Liver (tissue), 9 donors: ENCODE data around the gene ULK4. TPM values are rescaled to one million over a fixed set of nuclear protein-coding genes. Genes with fewer than 3 reads are reported as not detected.

Source experiments
- DNase-seq: peaks from one replicate; pipeline ENCODE4 v3.0.0-alpha.2; 2017; ENCODE audit warnings: low spot score
- H3K27ac ChIP-seq, 2 donors: one replicate each; pipeline ENCODE4 v1.7.0; 2013; ENCODE audit warnings: inconsistent platforms in 2 of 2, low read length in 2 of 2, control low read depth in 1 of 2, low read depth in 1 of 2, mild to moderate bottlenecking in 1 of 2
- H3K27me3 ChIP-seq, 4 donors: one replicate each; pipeline versions ENCODE4 v1.6.1 to v1.7.0; 2013; ENCODE audit warnings: low read length in 3 of 4, inconsistent platforms in 1 of 4, mild to moderate bottlenecking in 1 of 4, moderate library complexity in 1 of 4; ENCODE audit not compliant: control insufficient read depth in 4 of 4, insufficient read depth in 4 of 4
- H3K36me3 ChIP-seq, 4 donors: one replicate each; pipeline versions ENCODE4 v1.6.1 to v1.7.0; 2013; ENCODE audit warnings: low read length in 3 of 4, mild to moderate bottlenecking in 3 of 4, low read depth in 1 of 4, moderate library complexity in 1 of 4; ENCODE audit not compliant: control insufficient read depth in 4 of 4, insufficient read depth in 3 of 4
- H3K4me1 ChIP-seq, 4 donors: one replicate each; pipeline versions ENCODE4 v1.6.1 to v1.7.0; 2013; ENCODE audit warnings: low read length in 3 of 4, mild to moderate bottlenecking in 3 of 4, moderate library complexity in 1 of 4; ENCODE audit not compliant: control insufficient read depth in 4 of 4, insufficient read depth in 4 of 4
- H3K4me3 ChIP-seq, 3 donors: one replicate each; pipeline versions ENCODE4 v1.6.1 to v1.7.0; 2013; ENCODE audit warnings: low read length in 3 of 3, control low read depth in 1 of 3, low read depth in 1 of 3, mild to moderate bottlenecking in 1 of 3
- H3K9ac ChIP-seq, 2 donors: one replicate each; pipeline ENCODE4 v1.7.0; 2013; ENCODE audit warnings: low read length in 2 of 2, mild to moderate bottlenecking in 2 of 2, moderate library complexity in 2 of 2, control low read depth in 1 of 2, low read depth in 1 of 2
- H3K9me3 ChIP-seq, 4 donors: one replicate each; pipeline versions ENCODE4 v1.6.1 to v1.7.0; 2013; ENCODE audit warnings: low read length in 3 of 4; ENCODE audit not compliant: control insufficient read depth in 4 of 4
- ATF3 ChIP-seq: IDR thresholded peaks from 2 replicates; pipeline ENCODE4 v1.6.1; 2016; ENCODE audit warnings: antibody characterized with exemption
- CTCF ChIP-seq: fragments of 150-350 bp; IDR thresholded peaks from 2 replicates; pipeline ENCODE4 v1.5.1; 2017; ENCODE audit warnings: improper control_type of control experiment, low read depth, low read length; ENCODE audit not compliant: missing input control
- EGR1 ChIP-seq, 2 donors: IDR thresholded peaks; 2 replicates each; pipeline ENCODE4 v1.6.1; 2016 to 2018; ENCODE audit warnings: antibody characterized with exemption in 2 of 2, low read depth in 2 of 2
- FOXA1 ChIP-seq: IDR thresholded peaks from 2 replicates; pipeline ENCODE4 v1.6.1; 2016; ENCODE audit warnings: antibody characterized with exemption
- FOXA2 ChIP-seq: IDR thresholded peaks from 2 replicates; pipeline ENCODE4 v1.6.1; 2016; ENCODE audit warnings: antibody characterized with exemption
- GABPA ChIP-seq, 2 donors: IDR thresholded peaks in 1 of 2; conservative IDR thresholded peaks in 1 of 2; 2 replicates each; pipeline ENCODE4 v1.6.1; 2016; ENCODE audit warnings: antibody characterized with exemption in 2 of 2, mild to moderate bottlenecking in 1 of 2, moderate library complexity in 1 of 2
- HNF4A ChIP-seq, 2 donors: conservative IDR thresholded peaks; 2 replicates each; pipeline ENCODE4 v1.6.1; 2016; ENCODE audit warnings: antibody characterized with exemption in 2 of 2, mild to moderate bottlenecking in 2 of 2
- HNF4G ChIP-seq: IDR thresholded peaks from 2 replicates; pipeline ENCODE4 v1.6.1; 2016; ENCODE audit warnings: antibody characterized with exemption
- JUND ChIP-seq, 2 donors: IDR thresholded peaks; 2 replicates each; pipeline ENCODE4 v1.6.1; 2016; ENCODE audit warnings: antibody characterized with exemption in 2 of 2
- MAX ChIP-seq: IDR thresholded peaks from 2 replicates; pipeline ENCODE4 v1.6.1; 2016; ENCODE audit warnings: antibody characterized with exemption
- NR2F2 ChIP-seq: IDR thresholded peaks from 2 replicates; pipeline ENCODE4 v1.6.1; 2016; ENCODE audit warnings: antibody characterized with exemption
- RAD21 ChIP-seq, 2 donors: IDR thresholded peaks; 2 replicates each; pipeline ENCODE4 v1.6.1; 2016; ENCODE audit warnings: antibody characterized with exemption in 2 of 2, mild to moderate bottlenecking in 2 of 2
- RXRA ChIP-seq, 2 donors: IDR thresholded peaks; 2 replicates each; pipeline ENCODE4 v1.6.1; 2017 to 2018; ENCODE audit warnings: antibody characterized with exemption in 2 of 2, mild to moderate bottlenecking in 1 of 2
- SP1 ChIP-seq: IDR thresholded peaks from 2 replicates; pipeline ENCODE4 v1.6.1; 2018; ENCODE audit warnings: antibody characterized with exemption, mild to moderate bottlenecking
- TAF1 ChIP-seq: conservative IDR thresholded peaks from 2 replicates; pipeline ENCODE4 v1.6.1; 2016; ENCODE audit warnings: antibody characterized with exemption, mild to moderate bottlenecking
- YY1 ChIP-seq: IDR thresholded peaks from 2 replicates; pipeline ENCODE4 v1.6.1; 2016; ENCODE audit warnings: antibody characterized with exemption, mild to moderate bottlenecking
- WGBS: extraction: QIAGEN DNeasy Blood & Tissue Kit; methylation state at CpG from one replicate; pipeline ENCODE4 v1.1.7; 2013; 5-methylcytosine and 5-hydroxymethylcytosine counted together
- polyA plus RNA-seq, 2 donors: library from polyadenylated mRNA; stranded (reverse) in 1 of 2; unstranded in 1 of 2; fragments of 200-250 nt in 1 of 2; fragments of >200 nt in 1 of 2; fragmentation: Nextera tagmentation in 1 of 2; extraction: Ambion mirVana in 1 of 2; gene quantifications; one replicate each; pipeline versions ENCODE4 v1.2.1 to v1.2.3, GENCODE V29; 2013 to 2015
- total RNA-seq, 2 donors: library from RNA; depleted of rRNA; stranded (reverse); fragments of >200 nt; gene quantifications; one replicate each; pipeline ENCODE4 v1.2.3, GENCODE V29; 2014
- TF ChIP-seq, protein P1 (sequence below): IDR thresholded peaks from 2 replicates; pipeline ENCODE4 v1.6.1; 2016; ENCODE audit warnings: antibody characterized with exemption, mild to moderate bottlenecking
- TF ChIP-seq, protein P2 (sequence below): IDR thresholded peaks from 2 replicates; pipeline ENCODE4 v1.6.1; 2016; ENCODE audit warnings: antibody characterized with exemption
- donor health status: healthy.
- donor health status: healthy.
- donor health status: healthy.
- donor health status: healthy.
- donor health status: healthy.

ULK4 gene
- total and polyA plus RNA-seq, 4 donors = 1.1 to 11.5 (median 3.2) TPM

- no peak for DNase-seq
- no peaks in the 10 kb centered on the region for H3K4me1 ChIP-seq
- no peaks in the 10 kb centered on the region for H3K27me3 ChIP-seq
- no peak overlapping the region for H3K4me3 ChIP-seq
- H3K36me3 ChIP-seq = no peaks in the 10 kb centered on the region
- WGBS = 96% methylated on average over 2 of the region's 2 CpGs
- H3K27ac ChIP-seq = no peak overlapping the region
- H3K9me3 ChIP-seq = no peaks in the 10 kb centered on the region
- no peak for TF ChIP-seq RXRA (IDR thresholded peaks at IDR 0.05)
- TF ChIP-seq YY1 = no peak
- no peak for TF ChIP-seq ATF3
- no peak for TF ChIP-seq TAF1
- TF ChIP-seq HNF4G = no peak
- no peak overlapping the region for H3K9ac ChIP-seq
Measured at GRCh38 chr3:41250825-41251224, 711.1 kb downstream of the ULK4 start.

DNA sequence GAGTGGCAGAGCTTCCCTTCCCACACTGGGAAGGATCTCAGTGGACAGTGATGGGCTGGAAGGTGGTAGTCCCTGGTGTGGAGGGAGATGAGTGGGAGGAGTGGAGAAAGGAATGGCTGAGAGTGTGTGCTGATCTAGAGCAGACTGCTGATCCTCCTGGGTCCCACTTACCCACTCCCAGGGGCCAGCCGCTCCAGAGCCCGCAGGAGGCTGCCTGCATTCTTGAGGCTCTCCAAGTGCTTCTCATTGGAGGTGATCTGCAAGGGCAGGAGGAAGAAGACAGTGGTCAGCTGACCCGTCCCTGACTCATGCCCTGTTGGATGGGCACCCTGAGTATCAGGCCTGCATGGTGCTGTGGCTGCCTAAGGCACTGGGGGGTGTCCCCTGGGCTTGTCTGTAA, 712.6 kb downstream of the ULK4 start:
- H3K4me1 ChIP-seq = no peaks in the 10 kb centered on the region
- H3K4me3 ChIP-seq = no peak overlapping the region
- no peaks in the 10 kb centered on the region for H3K27me3 ChIP-seq
- no peaks in the 10 kb centered on the region for H3K9me3 ChIP-seq
- no peak overlapping the region for H3K9ac ChIP-seq
- 96% methylated on average over 3 of the region's 3 CpGs for WGBS
- DNase-seq = no peak
- no peak overlapping the region for H3K27ac ChIP-seq
- TF ChIP-seq CTCF (no peak), MAX (no peak), EGR1 (IDR thresholded peaks at IDR 0.05; ENCODE audit: low read depth in 2 of 2) (no peak), TAF1 (no peak), GABPA (IDR thresholded peaks at IDR 0.05 in 1 of 2, conservative IDR thresholded peaks at IDR 0.05 in 1 of 2) (no peak), FOXA1 (no peak), HNF4G (no peak), YY1 (no peak), RXRA (IDR thresholded peaks at IDR 0.05) (no peak), SP1 (no peak)
- no peaks in the 10 kb centered on the region for H3K36me3 ChIP-seq

DNA sequence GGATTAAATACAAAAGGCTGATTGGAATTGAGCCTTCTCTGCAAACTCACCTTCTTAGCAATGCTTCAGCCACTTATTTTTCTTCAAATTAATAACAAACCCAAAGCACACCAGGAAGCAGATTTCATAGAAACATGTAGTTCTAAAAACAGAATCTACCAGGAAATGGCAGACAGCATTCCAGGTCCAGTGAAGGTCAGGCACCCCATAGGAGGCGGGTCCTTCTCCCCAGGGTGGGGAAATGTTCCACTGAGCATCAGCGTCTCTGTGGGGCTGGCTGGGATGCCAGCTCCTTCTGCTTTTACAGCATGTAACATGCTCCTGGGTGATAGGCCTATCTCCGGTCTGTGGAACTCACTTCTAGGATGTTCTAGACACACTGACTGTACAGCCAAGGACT, 713.4 kb downstream of the ULK4 start:
- TF ChIP-seq HNF4A (conservative IDR thresholded peaks at IDR 0.05) (no peak), CTCF (no peak), ATF3 (no peak), TAF1 (no peak), JUND (IDR thresholded peaks at IDR 0.05) (no peak), FOXA1 (no peak), SP1 (no peak), FOXA2 (no peak), NR2F2 (peak; percentile 61), RXRA (IDR thresholded peaks at IDR 0.05) (peak in 1 of 2 donors; percentile 23), YY1 (no peak), RAD21 (IDR thresholded peaks at IDR 0.05) (no peak), EGR1 (IDR thresholded peaks at IDR 0.05; ENCODE audit: low read depth in 2 of 2) (no peak)
- TF ChIP-seq, protein P1, sequence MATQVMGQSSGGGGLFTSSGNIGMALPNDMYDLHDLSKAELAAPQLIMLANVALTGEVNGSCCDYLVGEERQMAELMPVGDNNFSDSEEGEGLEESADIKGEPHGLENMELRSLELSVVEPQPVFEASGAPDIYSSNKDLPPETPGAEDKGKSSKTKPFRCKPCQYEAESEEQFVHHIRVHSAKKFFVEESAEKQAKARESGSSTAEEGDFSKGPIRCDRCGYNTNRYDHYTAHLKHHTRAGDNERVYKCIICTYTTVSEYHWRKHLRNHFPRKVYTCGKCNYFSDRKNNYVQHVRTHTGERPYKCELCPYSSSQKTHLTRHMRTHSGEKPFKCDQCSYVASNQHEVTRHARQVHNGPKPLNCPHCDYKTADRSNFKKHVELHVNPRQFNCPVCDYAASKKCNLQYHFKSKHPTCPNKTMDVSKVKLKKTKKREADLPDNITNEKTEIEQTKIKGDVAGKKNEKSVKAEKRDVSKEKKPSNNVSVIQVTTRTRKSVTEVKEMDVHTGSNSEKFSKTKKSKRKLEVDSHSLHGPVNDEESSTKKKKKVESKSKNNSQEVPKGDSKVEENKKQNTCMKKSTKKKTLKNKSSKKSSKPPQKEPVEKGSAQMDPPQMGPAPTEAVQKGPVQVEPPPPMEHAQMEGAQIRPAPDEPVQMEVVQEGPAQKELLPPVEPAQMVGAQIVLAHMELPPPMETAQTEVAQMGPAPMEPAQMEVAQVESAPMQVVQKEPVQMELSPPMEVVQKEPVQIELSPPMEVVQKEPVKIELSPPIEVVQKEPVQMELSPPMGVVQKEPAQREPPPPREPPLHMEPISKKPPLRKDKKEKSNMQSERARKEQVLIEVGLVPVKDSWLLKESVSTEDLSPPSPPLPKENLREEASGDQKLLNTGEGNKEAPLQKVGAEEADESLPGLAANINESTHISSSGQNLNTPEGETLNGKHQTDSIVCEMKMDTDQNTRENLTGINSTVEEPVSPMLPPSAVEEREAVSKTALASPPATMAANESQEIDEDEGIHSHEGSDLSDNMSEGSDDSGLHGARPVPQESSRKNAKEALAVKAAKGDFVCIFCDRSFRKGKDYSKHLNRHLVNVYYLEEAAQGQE = no peak
- TF ChIP-seq, protein P2, sequence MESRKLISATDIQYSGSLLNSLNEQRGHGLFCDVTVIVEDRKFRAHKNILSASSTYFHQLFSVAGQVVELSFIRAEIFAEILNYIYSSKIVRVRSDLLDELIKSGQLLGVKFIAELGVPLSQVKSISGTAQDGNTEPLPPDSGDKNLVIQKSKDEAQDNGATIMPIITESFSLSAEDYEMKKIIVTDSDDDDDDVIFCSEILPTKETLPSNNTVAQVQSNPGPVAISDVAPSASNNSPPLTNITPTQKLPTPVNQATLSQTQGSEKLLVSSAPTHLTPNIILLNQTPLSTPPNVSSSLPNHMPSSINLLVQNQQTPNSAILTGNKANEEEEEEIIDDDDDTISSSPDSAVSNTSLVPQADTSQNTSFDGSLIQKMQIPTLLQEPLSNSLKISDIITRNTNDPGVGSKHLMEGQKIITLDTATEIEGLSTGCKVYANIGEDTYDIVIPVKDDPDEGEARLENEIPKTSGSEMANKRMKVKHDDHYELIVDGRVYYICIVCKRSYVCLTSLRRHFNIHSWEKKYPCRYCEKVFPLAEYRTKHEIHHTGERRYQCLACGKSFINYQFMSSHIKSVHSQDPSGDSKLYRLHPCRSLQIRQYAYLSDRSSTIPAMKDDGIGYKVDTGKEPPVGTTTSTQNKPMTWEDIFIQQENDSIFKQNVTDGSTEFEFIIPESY = no peak
- no peak overlapping the region for H3K9ac ChIP-seq
- no peaks in the 10 kb centered on the region for H3K27me3 ChIP-seq
- H3K27ac ChIP-seq = no peak overlapping the region
- no peaks in the 10 kb centered on the region for H3K9me3 ChIP-seq
- no peak for DNase-seq
- WGBS = 79% methylated on average over 3 of the region's 3 CpGs
- no peaks in the 10 kb centered on the region for H3K4me1 ChIP-seq
- no peaks in the 10 kb centered on the region for H3K36me3 ChIP-seq
- H3K4me3 ChIP-seq = no peak overlapping the region
